Left forelimb (tissue), 1 donor: ENCODE data around the gene TEAD1.
A peak's percentile ranks its signal among the peaks of the same experiment; 100 is the strongest.

Experiments used
- DNase-seq: peaks from one replicate; pipeline ENCODE4 v3.0.0-alpha.2; 2018; ENCODE audit warnings: low spot score

TEAD1 gene

DNA sequence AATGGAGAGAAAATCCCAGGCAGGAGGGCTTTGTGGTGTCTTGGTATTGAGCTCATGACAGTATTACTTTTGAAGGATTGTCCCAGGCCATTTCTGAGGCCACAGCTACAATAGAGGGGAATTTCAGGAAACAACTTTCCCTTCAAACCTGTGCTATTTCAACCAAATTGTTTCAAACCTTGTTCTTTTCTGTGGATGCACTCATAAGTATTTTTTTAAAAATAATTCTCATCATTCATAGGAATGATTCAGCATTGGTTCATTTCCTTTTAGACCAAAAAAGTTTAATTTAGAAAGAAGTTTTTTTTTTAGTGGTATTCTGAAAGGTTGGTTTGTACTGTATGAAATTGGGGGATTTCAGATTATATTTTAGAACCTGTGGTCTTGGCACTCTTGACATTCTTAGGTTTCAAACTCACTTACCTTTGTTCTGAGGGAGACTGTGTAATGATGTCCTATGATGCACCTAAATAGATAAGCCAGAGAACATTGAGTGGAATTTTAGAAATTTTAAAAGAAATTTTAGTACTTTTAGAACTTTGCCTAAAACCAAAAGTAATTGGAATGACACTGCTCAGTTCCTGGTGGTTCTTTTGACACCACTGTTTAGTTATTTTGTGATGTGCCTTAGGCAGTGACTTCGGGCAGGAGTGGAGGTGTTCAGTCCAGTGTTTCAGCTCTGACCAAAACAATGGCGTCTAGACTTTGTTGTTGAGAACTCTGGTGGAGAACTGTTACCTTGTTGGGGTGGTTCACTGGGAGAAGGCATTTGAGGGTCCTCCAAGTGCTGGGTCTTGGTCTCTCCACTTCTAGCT is 12.2 kb downstream of the TEAD1 start:
- DNase-seq: no peak

DNA sequence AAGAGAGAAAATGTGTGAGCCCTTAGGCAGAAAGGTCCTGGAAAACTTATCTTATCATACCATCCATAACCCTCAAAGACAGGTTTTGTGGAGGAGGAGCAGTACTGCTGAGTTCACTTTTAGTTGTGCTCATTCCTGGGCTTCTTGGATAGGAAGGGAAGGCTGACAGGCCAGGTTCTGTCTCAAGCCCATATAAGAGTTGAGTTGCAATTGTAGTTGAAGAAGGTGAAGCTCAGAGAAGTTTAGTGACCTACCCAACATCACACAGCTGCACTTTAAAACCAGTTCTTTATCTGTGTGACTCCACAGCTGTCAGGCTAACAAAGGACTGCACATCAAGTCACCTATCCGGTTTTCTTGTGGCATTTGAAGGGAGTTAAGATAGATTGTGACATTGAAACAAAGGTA is 13.0 kb downstream of the TEAD1 start:
- DNase-seq: no peak

- no peak for DNase-seq
Measured at GRCh38 chr11:12687740-12688139, 13.5 kb downstream of the TEAD1 start.

- no peak for DNase-seq
Measured at GRCh38 chr11:12689029-12689755, 15.0 kb downstream of the TEAD1 start.

DNA sequence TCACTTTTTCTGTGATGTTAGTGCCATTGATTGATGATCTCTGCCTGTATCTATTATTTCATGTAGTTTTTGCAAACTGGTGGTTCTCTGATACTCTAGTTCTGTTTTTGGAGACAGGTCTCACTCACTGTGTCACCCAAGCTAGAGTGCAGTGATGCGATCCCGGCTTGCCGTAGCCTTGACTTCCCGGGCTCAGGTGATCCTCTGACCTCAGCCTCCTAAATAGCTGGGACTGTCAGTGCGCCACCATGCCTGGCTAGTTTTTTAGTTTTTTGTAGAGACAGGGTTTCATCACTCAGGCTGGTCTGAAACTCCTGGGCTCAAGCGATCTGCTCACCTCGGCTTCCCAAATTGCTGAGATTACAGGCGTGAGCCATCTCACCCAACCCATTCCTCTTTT is 16.4 kb downstream of the TEAD1 start:
- DNase-seq: no peak

- no peak for DNase-seq
Measured at GRCh38 chr11:12691473-12691872, 17.3 kb downstream of the TEAD1 start.

GRCh38 chr11:12692229-12693075 is 18.2 kb downstream of the TEAD1 start:
- peak; percentile 77 for DNase-seq

DNA sequence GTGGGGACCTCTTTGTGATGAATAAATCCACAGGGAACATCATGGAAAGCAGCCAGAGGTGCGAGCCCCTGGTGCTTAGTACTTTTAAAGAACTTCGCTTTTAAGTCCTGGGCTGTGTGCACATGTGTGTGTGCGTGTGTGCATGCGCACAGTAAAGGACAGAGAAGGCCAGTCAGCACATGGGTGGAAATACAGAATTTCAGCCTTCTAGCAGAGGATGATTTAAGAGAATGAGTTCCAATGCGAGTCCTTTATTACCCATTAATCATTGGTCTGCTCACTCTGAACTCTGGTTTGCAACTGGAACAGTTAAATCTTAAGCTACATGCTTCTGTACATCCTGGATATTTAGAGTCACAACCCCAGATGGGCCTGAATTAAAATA is 18.9 kb downstream of the TEAD1 start:
- DNase-seq: no peak

- DNase-seq: peak; percentile 75
Measured at GRCh38 chr11:12693479-12694182, 19.4 kb downstream of the TEAD1 start.

DNA sequence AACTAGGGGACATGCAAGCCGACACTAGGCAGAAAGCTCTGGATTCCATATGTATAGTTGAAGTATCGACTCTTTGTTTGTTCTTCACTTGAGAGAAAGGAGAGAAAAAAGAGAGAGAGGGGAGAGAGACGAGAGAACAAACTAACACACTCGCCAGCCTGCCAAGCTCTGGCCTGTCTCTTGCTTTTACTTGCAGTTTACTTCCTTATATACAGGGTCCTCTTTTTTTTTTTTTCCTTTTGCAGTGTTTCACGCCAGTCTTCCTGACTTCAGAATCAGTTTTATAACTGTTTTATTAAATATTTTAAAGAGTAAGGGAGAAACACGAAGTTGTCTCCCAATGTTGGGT is 19.9 kb downstream of the TEAD1 start:
- no peak for DNase-seq

DNA sequence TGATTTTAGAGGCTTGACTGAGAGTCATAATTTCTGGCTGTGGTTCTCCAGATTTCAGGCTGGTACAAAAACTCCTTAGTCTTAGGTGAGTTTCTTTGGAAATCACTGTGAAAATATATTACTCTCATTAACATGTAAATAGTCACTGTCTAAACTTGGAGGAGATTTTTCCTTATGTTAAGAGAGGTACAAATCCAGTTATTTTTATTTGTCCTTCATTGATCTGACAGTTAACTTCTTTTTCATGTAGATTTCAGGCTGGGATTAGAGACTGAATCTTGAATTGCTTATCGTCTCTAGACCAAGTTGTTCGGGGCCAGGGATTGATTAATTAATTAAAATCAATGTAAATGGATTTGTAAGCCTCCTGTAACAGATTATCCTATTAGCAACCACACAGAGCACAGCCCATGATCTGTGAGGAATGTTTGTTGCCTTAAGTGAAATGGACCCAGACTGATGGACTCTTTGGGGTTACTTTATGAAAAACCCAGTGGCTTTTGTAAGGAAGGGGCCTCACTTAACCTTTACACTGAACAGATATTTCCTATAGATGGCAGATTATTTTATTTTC is 21.1 kb downstream of the TEAD1 start:
- DNase-seq: no peak

DNA sequence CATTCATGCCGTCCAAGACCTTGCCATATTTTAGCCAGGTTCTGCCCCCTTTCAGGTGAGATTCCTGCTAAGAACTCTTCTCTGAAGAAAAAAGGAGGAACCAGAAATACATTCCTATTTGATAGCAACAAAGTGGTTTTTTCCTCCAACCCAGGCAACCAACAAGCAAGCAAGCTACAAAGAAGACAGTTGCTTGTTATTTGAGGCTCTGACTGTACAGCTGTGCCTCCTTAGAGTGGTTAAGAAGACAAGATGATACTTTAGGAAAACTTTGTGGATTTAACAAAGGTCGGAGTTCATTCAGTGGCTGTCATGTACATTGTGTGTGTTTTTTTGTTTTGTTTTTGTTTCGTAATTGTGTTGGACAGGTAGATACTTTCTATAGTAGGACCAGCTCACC is 21.7 kb downstream of the TEAD1 start:
- no peak for DNase-seq

DNA sequence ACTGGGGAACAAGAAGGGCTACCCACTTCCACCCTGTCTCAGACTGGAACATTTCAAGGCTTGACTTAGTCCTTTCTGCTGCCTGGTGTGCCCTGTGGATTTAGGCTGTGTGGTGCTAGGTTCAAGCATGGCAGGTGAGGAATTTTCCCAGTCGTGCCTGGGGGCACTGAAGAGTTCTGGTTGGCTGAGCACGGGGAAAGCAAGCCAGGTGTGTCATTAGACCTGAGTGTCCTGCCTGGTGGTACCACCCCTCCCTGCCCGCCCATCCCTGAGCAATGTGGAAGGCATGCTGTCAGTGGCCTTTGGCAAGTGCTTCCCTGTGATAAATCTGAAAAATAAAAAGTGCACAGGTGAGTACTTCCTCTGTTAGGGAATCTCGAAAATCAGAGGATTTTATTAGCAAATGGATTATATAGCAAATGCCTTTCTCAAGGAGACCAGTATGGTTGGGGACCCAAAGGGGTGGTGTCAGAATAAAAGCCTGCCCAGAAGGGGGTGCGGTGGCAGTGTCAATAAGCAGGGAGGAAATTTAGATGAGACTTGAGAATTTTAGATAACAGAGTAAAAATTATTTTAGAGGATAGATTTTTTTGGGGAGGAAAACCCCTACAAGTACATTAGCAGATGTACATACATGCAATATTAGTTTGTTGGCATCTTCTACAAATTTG is 22.8 kb downstream of the TEAD1 start:
- no peak for DNase-seq

- DNase-seq: no peak
Measured at GRCh38 chr11:12698048-12698447, 23.8 kb downstream of the TEAD1 start.

GRCh38 chr11:12701811-12702592 is 27.8 kb downstream of the TEAD1 start:
- DNase-seq: no peak

DNA sequence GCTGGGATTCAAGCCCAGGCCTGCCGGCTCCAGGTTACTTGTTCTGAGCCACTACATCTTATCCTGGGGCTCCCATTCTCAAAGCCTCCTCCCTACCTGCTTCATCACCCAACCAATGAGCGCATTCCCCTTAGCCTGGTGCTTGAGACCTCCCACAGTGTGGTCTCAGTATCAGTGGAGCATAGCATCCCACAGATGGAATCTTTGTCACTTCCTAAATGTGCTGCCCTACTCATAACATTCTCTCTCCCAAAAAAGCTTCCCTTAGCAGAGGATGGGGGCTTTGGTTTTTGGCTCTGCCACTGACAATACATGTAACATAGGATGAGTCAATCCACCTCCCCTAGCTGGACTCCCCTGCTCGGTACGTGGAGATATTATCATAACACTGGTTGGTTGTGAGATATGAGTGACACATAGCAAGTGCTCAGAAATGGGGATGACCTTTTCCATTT is 28.8 kb downstream of the TEAD1 start:
- no peak for DNase-seq

GRCh38 chr11:12704049-12704448 is 29.8 kb downstream of the TEAD1 start:
- no peak for DNase-seq

- no peak for DNase-seq
Measured at GRCh38 chr11:12705874-12706273, 31.7 kb downstream of the TEAD1 start.

DNA sequence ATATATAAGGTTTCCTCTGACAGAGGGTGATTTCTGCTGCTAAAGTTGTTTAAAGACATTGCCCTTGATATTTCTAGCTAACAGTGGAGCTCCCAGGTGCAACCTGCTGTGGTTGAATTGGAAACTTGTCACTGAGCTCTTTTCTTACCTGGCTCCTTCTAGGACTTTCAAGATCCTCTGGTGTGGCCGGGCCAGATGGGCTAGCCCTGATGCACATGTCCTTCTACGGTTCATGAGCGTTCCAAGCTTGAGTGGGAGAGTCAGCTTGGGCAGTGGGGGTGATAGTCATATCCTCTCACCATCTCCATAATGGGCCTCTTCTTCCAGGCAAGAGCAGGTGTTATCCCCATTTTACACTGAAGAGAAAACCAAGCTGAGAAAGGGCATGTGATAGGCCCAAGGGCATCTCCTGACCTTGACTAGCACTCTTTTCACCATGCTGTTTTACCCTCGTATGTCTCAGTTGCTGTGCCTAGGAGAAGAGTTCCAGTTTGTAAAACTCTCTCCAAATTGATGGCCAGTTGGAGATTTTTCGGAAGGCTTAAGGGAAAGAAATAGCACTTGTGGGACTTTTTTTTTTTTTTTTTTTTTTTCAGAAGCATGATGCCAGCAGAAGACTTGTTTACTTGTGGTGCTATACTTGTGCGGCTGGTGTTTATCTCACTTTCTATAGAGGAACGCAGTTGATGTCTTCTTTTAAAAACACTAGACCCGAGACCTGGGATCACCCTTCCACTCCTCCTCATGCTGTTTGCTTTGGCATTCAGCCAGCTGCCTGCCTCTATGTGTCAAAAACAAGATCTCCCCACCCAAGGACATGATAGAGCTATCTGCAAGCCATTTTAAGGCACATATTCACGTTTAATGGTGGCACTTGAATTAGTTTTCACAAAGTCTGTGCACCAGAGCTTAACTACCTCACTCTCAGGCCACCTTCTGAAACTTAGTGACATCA is 32.6 kb downstream of the TEAD1 start:
- no peak for DNase-seq
